IMR-90 (cell line): ENCODE data around the gene RASGRF2.

Experiments used
- BHLHE40 ChIP-seq: fragments of 150-350 bp; IDR thresholded peaks from 2 replicates; pipeline ENCODE4 v1.6.1; 2016; ENCODE audit warnings: mild to moderate bottlenecking, low read depth, low read length
- CEBPB ChIP-seq: IDR thresholded peaks from 2 replicates; pipeline ENCODE4 v1.6.1; 2012; ENCODE audit warnings: low read depth, low read length, improper control_type of control experiment
- CHD1 ChIP-seq: IDR thresholded peaks from 2 replicates; pipeline ENCODE4 v1.6.1; 2012; ENCODE audit warnings: low read depth, low read length, improper control_type of control experiment
- POLR2A ChIP-seq: IDR thresholded peaks from 2 replicates; pipeline ENCODE4 v1.6.1; 2012; ENCODE audit warnings: mild to moderate bottlenecking, low read depth, low read length
- RAD21 ChIP-seq: IDR thresholded peaks from 2 replicates; pipeline ENCODE4 v1.6.1; 2012; ENCODE audit warnings: low read length, improper control_type of control experiment
- RCOR1 ChIP-seq: IDR thresholded peaks from 2 replicates; pipeline ENCODE4 v1.6.1; 2012; ENCODE audit warnings: mild to moderate bottlenecking, low read length, improper control_type of control experiment; ENCODE audit not compliant: insufficient replicate concordance
- RFX5 ChIP-seq: IDR thresholded peaks from 2 replicates; pipeline ENCODE4 v1.8.0; 2012; ENCODE audit warnings: low read depth, mild to moderate bottlenecking, low read length, moderate library complexity
- SMC3 ChIP-seq: fragments of 150-350 bp; IDR thresholded peaks from 2 replicates; pipeline ENCODE4 v1.6.1; 2016; ENCODE audit warnings: low read depth, mild to moderate bottlenecking, antibody characterized with exemption, low read length, moderate library complexity
- TF ChIP-seq, protein P1 (sequence below): conservative IDR thresholded peaks from 2 replicates; pipeline ENCODE4 v1.5.1; 2012; ENCODE audit warnings: mild to moderate bottlenecking, low read depth, low read length, improper control_type of control experiment

DNA sequence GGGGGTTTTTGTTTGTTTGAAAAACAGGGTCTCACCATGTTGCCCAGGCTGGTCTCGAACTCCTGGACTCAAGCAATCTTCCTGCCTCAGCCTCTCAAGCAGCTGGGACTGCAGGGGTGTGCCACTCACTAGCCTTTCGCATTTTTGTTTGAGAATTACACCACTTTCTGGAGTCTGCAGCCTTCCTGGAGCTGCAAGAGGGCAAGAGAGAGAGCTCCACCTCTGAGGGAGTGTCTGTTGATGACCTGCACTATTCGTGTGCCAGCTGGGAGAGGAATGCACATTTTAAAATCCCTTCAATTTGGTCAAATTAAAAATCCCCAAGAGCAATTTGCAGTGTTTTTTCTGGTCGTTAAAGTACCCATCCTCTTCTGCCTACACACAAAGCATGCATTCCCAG is 267.9 kb downstream of the RASGRF2 start:
- TF ChIP-seq, protein P1, sequence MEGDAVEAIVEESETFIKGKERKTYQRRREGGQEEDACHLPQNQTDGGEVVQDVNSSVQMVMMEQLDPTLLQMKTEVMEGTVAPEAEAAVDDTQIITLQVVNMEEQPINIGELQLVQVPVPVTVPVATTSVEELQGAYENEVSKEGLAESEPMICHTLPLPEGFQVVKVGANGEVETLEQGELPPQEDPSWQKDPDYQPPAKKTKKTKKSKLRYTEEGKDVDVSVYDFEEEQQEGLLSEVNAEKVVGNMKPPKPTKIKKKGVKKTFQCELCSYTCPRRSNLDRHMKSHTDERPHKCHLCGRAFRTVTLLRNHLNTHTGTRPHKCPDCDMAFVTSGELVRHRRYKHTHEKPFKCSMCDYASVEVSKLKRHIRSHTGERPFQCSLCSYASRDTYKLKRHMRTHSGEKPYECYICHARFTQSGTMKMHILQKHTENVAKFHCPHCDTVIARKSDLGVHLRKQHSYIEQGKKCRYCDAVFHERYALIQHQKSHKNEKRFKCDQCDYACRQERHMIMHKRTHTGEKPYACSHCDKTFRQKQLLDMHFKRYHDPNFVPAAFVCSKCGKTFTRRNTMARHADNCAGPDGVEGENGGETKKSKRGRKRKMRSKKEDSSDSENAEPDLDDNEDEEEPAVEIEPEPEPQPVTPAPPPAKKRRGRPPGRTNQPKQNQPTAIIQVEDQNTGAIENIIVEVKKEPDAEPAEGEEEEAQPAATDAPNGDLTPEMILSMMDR: no peak
- TF ChIP-seq CEBPB: no peak
- no peak for TF ChIP-seq BHLHE40
- TF ChIP-seq SMC3: no peak
- TF ChIP-seq RCOR1: no peak
- no peak for TF ChIP-seq POLR2A
- TF ChIP-seq RAD21: no peak
- no peak for TF ChIP-seq RFX5
- no peak for TF ChIP-seq CHD1
